ENCODE data around the gene TMEM106A.
"Not testable (repeated sequence)": the region's sequence is repeated elsewhere in the genome, so short reads cannot be mapped to it uniquely, and the experiment has no call there.

TMEM106A gene, protein sequence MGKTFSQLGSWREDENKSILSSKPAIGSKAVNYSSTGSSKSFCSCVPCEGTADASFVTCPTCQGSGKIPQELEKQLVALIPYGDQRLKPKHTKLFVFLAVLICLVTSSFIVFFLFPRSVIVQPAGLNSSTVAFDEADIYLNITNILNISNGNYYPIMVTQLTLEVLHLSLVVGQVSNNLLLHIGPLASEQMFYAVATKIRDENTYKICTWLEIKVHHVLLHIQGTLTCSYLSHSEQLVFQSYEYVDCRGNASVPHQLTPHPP

DNA sequence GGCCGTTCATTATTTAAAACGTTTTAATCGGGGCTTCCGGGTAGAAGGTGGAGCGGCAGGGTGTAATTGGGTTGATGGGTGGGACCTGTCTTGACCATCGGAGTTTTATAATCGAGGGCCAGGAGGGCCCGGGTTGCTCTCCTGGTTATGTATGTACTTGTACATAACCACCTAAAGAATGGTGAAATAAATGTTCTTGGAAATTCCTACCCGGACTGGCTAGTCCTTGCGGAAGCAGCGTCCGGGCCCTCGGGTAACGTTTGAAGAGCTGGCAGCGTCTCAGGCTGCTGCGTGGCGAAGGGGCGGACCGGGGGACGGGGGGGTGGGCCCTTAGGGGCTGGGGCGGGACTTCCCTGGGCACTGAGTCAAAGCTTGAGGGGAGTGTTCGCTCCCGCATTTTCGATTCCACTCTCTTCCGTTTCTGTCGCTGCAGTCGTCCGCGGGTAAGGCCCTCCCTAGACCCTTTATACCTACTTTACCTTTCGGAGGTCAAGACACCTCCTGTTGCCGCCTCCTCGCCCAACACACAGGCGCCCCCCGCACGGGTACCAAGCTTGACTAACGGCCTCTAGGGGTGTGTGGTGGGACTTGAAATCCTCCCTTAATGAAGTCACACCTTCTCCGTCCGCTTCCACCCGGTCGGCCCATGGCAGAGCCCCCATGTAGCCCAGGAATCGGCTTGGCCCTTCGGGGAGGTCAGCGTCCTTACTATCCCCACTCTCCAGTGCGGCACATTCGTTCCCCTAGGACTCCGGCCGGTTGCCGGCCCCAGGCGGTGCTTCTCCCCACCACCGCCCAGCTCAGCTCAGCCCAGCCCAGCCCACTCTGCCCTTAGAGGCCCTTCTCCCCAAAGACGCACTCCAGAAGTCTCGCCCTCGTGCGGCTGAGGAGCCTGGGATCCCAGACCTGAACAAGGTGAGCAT lies at the start of gene TMEM106A:
TMEM106A (plus strand) TSS at position 396 of the 923 bp plus-strand sequence. CDS start 1,167 bp downstream, outside the sequence.
- DNase-seq (ENCODE audit: low read depth in 4 of 4, low spot score in 1 of 4) = peak; percentile 53 to 68 (median 57)

DNA sequence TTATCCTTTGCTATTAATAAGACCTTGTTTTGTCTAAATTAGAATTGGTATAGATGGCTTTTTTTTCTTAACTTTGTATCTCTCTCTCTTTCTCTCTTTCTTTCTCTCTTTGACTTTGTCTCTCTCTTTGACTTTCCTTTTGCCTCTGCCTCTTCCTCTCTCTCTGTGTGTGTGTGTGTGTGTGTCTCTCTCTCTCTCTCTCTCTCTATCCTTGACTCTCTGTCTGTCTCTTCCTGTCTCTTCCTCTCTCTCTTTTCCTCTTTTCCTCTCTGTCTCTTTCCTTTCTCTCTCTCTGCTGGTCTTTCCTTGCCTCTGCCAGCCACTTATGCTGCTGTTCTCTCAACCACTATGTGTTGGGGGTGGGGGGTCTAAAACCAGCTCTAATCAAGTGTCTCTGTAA lies 45.7 kb upstream of the TMEM106A start:
- DNase-seq (ENCODE audit: low read depth in 4 of 4, low spot score in 1 of 4) = not testable (repeated sequence)

DNA sequence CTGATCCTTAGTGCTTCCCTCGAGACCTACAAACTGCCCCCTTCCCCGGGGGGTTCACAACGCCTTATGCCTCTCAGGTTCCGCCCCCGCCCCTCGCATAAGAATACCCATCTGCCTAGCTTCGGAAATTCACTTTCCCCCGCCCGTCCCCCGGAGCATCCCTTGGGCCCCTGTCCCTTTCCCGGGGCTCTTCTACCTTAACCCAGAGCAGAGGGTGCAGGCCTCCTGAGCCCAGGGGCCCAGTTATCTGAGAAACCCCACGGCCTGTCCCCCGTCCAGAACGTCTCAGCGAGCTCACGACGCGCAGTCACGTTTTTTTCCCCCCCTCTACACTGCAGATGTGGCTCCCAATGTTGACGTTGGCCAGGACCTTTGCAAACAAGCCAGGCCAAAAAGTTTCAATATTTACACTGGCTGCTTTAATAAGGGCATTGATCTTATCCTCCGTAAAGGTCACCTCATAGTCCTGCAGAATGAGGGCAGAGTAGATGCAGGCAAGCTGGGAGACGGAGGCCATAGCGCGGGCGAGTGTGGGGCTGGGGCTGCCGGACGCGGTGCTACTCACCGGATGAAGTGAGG lies 42.0 kb upstream of the TMEM106A start:
- DNase-seq (ENCODE audit: low read depth in 4 of 4, low spot score in 1 of 4) = no peak

DNA sequence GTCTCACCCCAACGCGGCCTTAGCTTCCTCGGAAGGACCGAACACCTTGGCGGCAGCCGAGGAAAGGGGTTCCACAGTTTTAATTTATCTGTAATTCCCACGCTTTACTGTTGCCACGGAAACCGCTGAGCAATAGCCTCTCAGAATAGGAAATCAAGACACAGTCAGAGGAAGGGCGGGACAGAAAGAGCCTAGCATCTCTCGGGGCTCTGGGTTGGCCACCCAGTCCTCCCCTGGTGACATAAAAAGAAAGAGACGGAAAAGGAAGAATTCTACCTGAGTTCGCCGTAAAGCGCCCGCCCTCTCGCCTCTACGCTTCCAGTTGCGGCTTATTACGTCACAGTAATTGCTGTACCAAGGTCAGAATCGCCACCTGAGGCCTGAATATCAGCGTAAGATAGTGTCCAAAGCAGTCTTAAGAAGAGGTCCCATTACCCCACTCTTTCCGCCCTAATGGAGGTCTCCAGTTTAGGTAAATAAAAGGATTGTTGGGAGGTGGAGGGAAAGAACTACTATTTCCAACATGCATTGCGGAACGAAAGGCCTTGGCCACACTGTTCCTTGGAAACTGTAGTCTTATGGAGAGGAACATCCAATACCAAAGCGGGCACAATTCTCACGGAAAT lies 41.4 kb upstream of the TMEM106A start:
- DNase-seq (ENCODE audit: low read depth in 4 of 4, low spot score in 1 of 4) = peak; percentile 58 to 82 (median 68)

DNA sequence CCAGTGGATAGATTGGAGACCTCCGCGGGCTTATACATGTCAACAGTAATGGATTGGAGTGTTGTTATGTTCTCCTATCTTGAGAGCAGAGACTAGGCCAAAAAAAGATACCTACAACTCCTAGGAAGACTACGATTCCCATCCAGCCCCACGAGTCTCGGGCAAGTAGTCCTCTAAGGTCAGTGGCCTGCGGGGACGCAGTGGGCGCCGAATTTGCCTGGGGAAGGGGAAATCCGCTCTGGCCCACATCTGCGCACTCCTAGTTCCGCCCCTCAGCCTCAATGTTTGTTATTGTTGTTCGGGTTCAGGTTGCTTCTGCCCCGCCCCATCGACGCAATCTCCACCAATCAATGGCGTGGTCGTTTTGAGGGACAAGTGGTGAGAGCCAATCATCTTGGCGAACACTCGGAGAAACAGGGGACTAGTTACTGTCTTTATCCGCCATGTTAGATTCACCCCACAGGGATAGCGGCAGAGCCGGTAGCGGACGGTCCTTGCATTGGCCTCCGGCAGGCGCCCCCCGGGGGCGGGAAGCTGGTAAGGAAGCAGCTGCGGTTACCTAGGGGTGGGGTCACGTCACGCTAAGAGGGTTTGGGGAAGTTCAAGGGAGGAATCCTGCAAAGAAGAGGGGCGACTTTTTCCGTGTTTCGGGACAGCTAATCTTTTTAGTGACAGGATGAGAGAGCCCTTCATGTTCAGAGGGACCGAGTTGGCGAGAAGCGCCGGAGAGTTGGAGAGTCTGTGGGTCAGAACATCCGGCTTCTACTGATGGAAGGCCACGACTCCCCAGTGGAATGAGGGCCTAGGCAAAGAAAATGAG lies 40.7 kb upstream of the TMEM106A start, which contains the start of gene NBR1:
NBR1 (plus strand) TSS at position 449 of the 820 bp plus-strand sequence. CDS start 4,586 bp downstream, outside the sequence.
- peak; percentile 78 to 89 (median 86) for DNase-seq (ENCODE audit: low read depth in 4 of 4, low spot score in 1 of 4)

- no peak for DNase-seq (ENCODE audit: low read depth in 4 of 4, low spot score in 1 of 4)
These were observed 39.8 kb upstream of the TMEM106A start for GRCh38 chr17:43171586-43172487.

DNA sequence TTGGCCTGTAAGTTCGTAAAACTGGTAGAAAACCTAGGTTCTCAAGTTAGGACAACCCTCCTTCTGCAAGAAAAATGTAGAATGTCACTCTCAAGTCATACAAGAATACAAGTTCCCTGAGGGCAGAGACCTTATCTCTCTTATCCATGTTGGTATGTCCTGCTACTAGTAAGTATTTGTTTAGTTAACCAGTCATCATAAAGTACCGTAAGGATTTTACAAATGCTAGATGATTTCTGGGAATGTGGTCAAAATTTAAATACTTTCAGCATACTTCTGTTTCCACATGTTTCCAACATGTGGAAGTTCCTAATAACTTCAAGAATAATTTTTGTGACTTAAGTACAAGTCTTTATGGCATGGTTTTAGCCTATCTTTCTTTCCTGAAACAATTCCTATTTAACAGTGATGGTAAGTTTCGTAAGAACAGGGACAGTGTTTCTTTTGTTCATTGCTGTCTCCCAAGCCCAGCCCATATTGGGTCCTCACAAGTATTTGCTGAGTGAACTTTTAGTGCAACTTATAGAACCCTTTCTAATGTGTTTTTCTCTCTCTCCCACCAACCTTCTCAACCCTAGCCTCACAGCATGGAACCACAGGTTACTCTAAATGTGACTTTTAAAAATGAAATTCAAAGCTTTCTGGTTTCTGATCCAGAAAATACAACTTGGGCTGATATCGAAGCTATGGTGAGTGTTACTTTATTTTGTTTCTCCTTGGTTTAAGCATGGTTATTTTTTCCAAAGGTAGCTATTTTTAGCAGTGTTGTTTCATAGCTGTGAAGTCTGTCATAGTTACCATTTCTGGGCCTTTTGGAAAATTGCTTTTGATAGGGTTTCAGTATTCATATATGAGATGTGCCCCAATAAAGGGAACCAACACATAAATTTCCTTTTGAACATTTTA lies 36.2 kb upstream of the TMEM106A start:
- DNase-seq (ENCODE audit: low read depth in 4 of 4, low spot score in 1 of 4) = no peak

GRCh38 chr17:43176119-43176570 lies 35.5 kb upstream of the TMEM106A start:
- no peak for DNase-seq (ENCODE audit: low read depth in 4 of 4, low spot score in 1 of 4)

- no peak for DNase-seq (ENCODE audit: low read depth in 4 of 4, low spot score in 1 of 4)
These were observed 27.8 kb upstream of the TMEM106A start for GRCh38 chr17:43183921-43184320.

- not testable (repeated sequence) for DNase-seq (ENCODE audit: low read depth in 4 of 4, low spot score in 1 of 4)
These were observed 25.0 kb upstream of the TMEM106A start for GRCh38 chr17:43186656-43187055.

DNA sequence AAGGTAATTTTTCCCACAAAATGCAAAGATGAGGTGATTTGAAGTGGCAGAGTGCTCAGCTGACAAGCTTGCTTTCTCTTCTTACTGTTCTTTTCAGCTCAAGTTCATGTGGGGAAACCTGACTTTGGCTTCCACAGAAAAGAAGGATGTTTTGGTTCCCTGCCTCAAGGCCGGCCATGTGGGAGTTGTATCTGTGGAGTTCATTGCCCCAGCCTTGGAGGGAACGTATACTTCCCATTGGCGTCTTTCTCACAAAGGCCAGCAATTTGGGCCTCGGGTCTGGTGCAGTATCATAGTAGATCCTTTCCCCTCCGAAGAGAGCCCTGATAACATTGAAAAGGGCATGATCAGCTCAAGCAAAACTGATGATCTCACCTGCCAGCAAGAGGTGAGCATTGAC lies 18.4 kb upstream of the TMEM106A start:
- no peak for DNase-seq (ENCODE audit: low read depth in 4 of 4, low spot score in 1 of 4)

DNA sequence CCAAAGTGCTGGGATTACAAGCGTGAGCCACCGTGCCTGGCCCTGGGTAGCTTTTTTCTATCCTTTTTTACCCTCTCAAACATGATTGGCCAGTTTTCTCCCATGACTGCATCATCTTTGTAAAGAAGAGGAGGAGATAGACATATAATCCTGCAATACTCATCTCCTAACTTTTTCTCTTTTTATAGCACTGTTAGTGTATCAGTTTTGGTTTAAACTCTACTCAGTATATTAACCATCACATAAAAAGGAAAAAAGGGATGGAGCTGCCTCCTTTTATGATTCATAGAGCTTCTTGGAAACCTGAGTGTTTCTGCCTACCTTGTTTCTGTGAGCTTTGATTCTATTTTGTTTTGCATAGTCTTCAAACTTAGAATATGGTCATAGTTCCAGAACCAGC lies 12.0 kb upstream of the TMEM106A start:
- DNase-seq (ENCODE audit: low read depth in 4 of 4, low spot score in 1 of 4) = no peak

- DNase-seq (ENCODE audit: low read depth in 4 of 4, low spot score in 1 of 4) = no peak
These were observed 11.5 kb upstream of the TMEM106A start for GRCh38 chr17:43200127-43200526.

DNA sequence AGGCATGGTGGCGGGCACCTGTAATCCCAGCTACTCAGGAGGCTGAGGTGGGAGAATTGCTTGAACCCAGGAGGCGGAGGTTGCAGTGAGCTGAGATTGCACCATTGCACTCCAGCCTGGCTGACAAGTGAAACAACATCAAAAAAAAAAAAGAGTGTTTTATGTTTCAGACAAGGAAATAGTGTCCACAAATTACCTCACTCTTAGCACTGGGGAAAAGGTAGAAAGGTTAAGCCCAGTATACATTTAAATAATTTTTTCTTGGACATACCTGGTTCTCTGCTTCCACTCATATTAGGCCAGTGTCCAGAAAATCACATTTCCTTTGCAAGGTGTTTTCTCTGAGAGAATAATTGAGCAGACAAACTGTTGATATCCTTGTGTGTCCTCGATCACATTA lies 8.7 kb upstream of the TMEM106A start:
- not testable (repeated sequence) for DNase-seq (ENCODE audit: low read depth in 4 of 4, low spot score in 1 of 4)

GRCh38 chr17:43210576-43210975 lies 1.1 kb upstream of the TMEM106A start:
- DNase-seq (ENCODE audit: low read depth in 4 of 4, low spot score in 1 of 4) = no peak

DNA sequence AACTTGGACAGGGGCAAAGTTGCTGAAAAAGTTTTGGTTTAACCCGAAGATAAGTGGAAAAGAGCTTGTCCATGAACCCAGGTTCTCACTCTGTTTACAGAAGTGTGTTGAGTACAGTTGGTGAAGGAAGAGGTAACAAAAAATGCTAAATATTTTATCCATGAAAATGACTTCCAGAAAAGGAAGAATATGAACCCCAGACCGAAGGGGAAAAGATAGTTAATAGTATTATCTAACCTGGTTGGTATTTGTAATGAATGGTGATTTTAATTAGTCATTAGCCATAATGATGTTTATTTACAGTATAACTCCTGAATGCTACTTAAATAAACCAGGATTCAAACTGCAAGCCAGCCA lies 574 bp upstream of the TMEM106A start:
- no peak for DNase-seq (ENCODE audit: low read depth in 4 of 4, low spot score in 1 of 4)

DNA sequence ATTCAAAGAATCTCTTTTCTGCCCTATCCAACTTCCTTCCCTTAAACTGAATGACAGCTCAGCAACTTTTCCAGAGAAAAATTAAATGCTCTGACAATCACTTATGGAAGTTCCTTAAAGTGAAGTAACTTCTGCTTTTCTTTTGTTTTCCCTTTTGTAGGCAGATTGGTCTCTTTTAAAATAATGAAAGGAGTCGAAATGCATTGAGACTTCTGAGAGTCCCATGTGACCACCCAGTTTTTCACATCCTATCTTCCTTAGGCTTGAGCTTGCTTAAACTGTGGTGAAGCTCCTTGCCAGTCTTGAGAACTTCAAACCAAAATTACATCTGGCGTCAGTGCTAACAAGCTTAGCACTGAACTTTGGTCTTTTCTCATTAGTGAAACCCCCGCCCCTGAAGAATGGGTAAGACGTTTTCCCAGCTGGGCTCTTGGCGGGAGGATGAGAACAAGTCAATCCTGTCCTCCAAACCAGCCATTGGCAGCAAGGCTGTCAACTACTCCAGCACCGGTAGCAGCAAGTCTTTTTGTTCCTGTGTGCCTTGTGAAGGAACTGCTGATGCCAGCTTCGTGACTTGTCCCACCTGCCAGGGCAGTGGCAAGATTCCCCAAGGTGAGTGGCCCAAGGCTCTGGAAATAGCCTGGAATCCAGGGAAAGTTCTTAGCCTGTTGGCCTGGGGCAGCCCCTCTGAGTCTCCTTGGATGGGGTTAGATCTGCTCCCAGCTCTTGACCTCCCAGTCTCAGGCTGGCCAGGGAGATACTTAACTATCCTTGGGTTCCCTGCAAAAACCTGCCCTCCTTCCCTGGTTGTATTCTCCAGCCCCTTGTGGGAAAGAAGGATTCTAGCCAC lies 1.2 kb downstream of the TMEM106A start:
- DNase-seq (ENCODE audit: low read depth in 4 of 4, low spot score in 1 of 4) = no peak

All from stimulated activated CD4-positive, alpha-beta T cell treated with anti-CD3 and anti-CD28 coated beads, Interleukin-1b, Interleukin-23, amount 100 ng/mL, for 24 hours (primary cell).